Limb (tissue), 2 donors: ENCODE measurements around the gene SIRPA.

Experiments
- DNase-seq, 2 donors: peaks; one replicate each; pipeline ENCODE4 v3.0.0-alpha.2; 2016; ENCODE audit errors: extremely low spot score in 2 of 2

SIRPA gene

GRCh38 chr20:1870323-1870722 lies 24.9 kb upstream of the SIRPA start:
- DNase-seq, result no peak

DNA sequence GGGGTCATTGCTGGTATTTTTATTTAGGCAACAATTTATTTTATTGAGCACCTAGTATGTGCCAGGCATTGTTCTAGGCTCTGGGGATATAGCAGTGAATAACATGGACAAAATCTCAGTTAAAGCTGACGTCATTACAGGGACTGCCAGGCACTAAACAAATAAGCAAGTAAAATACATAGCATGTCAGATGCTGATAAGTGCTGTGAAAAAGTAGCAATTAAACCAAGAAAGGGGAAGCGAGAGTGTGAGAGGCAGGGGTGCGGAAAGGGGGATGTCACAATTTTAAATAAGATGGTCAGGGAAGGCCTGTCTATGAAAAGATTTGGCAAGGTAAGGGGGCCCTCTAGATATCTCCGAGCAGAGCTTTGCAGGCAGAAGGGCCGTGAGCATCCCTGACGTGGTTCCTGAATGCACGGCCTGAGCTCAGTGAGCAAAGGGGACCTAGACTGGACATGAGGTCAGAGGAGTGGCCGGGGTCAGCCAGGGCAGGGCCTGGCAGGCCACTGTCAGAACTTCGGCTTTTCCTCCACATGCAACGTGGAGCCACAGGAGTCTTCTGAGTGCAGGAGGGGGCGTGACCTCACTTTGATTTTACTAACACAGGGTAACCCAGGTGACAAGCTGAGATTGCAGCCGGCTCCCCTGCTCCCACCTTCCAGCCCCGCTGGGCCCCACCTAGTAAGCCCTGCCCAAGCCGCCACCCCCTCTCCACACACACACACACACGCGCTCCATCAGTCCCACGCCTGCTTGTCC lies 24.2 kb upstream of the SIRPA start:
- DNase-seq, result no peak

- no peak for DNase-seq
Observed at GRCh38 chr20:1871807-1872458, 23.3 kb upstream of the SIRPA start.

DNA sequence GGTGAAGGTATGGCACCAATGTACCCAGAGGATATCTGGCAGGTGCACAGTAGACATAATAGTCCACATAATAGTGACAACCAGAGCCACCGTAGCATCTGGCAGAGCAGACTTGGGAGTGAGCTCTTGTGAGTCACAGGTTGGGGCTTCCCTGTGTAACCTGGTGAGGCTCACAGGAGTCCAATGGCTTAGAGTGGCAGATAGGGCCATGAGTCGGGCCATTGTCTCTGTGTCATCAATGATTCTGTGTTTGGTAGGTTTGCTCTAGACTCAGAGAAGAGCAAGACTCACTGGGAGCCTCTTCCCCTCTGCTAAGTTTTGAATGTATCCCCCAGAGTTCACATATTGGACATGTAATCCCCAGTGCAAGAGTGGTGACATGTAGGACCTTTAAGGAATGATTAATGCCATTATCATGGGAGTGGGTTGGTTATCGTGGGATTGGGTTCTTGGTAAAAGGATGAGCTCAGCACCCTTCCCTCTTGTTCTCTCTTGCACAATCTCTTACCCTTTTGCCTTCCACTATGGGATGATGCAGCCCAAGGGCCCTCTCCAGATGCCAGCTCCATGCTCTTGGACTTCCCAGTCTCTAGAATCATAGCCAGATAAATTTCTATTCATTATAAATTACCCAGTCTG lies 22.6 kb upstream of the SIRPA start:
- DNase-seq, result no peak

DNA sequence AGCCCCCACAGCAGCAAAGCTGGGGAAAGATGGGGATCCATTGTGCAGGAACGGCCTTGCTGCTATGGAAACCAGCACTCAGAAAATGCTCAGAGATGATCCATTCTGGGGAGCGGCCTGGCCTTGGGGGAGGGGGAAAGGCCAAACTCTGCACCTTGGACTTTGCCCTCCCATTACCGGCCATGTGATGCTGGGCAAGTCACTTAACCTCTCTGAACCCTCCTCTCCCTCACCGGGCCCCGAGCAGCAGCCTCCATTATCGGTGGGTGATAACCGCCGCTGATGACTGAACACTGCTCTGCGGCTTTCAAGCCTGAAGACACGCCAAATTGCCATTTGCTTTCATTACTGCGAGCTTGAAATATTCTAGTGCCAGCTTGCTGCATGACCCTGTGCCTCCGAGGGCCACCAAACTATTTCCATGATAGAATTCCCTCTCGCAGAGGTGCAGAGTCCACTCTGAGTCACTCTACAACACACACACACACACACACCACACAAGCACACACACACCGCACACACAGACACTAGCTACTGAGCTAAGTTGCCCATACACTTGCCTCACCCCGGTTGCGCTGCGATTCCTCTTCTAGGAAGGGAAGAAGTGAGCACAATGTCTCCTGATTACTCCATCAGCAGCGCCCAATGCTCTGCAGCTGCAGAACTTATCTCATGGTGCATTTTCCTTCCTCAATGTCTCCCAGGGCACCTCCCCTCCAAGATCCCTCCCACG lies 20.6 kb upstream of the SIRPA start:
- DNase-seq, result no peak

GRCh38 chr20:1875183-1875554 lies 20.0 kb upstream of the SIRPA start:
- no peak for DNase-seq

- DNase-seq, result no peak
Observed at GRCh38 chr20:1875762-1876161, 19.4 kb upstream of the SIRPA start.

- DNase-seq, result no peak
Observed at GRCh38 chr20:1876217-1876921, 18.8 kb upstream of the SIRPA start.

GRCh38 chr20:1876975-1877608 lies 18.1 kb upstream of the SIRPA start:
- DNase-seq, result peak in 1 of 2 donors; percentile 72

GRCh38 chr20:1877609-1878200 lies 17.5 kb upstream of the SIRPA start:
- no peak for DNase-seq

GRCh38 chr20:1879369-1879768 lies 15.8 kb upstream of the SIRPA start:
- no peak for DNase-seq

- no peak for DNase-seq
Observed at GRCh38 chr20:1879934-1880333, 15.3 kb upstream of the SIRPA start.

DNA sequence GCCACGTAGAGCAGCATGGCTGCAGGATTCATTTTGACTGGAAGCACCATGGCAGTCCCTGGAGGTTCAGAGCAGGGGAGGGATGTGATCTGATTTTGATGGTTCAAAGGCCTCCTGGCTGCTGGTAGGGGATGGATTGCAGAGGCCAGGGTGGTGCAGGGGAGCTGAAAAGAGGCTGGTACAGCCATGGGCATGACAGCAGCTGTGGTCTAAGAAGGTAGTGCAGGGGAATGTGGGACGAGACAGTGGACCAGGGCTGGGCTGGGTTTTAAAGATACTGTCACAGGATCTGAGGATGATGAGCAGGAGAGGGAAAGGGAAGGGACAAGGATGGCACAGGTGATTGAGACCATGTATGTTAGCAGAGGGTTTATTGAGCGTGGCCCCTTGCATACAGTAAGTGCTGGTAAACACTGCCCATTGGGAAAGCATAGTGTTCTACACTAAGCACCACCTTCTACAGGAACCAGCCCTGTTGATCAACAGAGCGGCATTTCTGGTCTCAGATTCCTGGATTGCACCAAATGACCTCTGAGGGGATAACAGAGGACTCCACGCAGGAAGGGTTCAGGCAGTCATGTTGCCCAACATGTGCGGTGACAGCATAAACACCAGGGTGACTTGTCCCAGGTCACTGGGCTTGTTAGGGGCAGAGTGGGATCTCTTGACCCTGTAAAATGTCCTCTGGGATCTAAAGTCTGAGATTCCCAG lies 14.5 kb upstream of the SIRPA start:
- DNase-seq, result no peak

DNA sequence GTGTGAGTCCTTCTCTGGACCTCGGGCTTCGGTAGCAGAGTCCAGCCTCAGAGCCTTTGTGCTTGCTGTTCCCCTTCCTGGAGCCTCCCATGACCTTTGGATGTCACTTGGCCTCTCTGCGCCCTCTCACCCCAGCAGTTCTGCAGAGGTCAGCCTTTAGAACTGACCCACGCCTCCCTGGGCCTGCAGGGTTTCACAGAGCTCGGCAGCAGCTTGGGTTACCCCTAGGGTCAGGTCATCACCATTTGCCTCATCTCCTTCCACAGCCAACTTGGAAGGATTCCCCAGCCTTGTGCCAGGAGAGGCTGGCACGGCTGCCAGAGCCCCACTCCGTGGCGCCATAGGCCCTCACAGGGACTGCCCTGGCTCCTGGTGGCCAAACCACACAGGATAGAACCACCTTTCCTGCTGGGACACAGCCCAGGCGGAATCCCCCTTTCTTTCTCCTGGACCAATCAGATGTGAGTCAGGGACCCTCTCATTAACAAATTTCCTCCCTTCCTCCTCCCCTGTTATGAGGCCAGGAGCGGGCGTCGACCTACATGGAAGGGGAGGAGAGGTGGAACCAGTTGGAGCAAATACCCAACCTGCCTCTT lies 13.9 kb upstream of the SIRPA start:
- DNase-seq, result no peak

GRCh38 chr20:1882026-1882425 lies 13.2 kb upstream of the SIRPA start:
- no peak for DNase-seq

DNA sequence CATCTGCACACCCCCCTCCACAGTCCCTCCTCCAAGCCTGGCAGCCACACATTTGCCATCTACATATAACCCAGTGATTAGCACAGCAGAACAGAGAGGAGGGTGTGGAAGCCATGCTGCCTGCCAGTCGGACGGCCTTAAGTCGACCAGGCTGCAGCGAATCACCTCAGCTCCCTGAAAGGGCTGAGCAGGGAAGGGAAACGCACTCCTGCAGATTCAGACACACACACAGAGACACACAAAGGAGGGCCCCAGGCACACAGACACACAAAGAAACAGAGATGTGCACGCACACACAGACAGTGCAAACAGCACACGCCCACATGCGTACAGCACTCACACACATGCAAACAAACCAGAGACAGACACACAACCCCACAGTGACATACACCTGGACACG lies 11.2 kb upstream of the SIRPA start:
- no peak for DNase-seq

- DNase-seq, result no peak
Observed at GRCh38 chr20:1885254-1885653, 10.0 kb upstream of the SIRPA start.

DNA sequence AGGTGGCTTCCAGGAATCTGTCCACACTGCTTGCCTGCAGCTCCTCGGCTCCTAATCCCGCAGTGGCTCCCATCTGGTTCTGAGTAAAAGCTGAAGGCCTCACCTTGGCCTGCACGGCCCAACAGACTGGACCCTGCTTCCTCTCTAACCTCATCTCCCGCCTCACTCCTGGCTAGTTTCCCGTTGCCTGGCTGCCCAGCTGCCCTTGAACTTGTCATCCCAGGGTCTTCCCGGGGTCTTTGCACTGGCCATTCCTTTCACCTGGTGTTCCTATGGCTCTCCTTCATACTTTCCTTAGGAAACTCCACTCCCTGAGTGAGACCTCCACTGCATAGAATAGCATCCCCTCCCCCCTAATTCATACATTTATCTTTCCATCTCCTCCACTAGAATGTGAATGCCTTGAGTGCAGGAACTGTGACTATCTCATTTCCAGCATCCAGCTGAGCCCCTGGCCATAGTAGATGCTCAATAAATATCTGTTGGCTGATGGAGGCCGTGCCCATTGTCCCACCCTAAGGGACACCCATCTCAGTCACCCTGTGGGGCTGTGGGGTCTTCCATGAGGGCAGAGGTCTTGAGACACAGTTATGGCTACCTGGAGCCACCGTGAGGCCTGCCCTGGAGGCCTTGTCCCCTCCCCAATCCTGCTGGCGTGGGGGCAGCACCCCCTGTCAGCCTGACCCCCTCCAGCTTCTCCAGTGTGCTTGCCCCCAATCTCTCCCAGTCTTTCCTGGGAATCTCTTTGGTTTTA lies 9.1 kb upstream of the SIRPA start:
- DNase-seq, result no peak

- DNase-seq, result no peak
Observed at GRCh38 chr20:1887321-1887720, 7.9 kb upstream of the SIRPA start.
